Cerebellar cortex (tissue), 1 donor: ENCODE results near the gene KCNIP4.
A peak's percentile ranks its signal among the peaks of the same experiment; 100 is the strongest.
"Not testable (repeated sequence)": the region's sequence is repeated elsewhere in the genome, so short reads cannot be mapped to it uniquely, and the experiment has no call there.

Source experiments
- DNase-seq: peaks from one replicate; pipeline ENCODE4 v3.0.0-alpha.2; 2015; ENCODE audit warnings: low spot score

Gene KCNIP4

DNA sequence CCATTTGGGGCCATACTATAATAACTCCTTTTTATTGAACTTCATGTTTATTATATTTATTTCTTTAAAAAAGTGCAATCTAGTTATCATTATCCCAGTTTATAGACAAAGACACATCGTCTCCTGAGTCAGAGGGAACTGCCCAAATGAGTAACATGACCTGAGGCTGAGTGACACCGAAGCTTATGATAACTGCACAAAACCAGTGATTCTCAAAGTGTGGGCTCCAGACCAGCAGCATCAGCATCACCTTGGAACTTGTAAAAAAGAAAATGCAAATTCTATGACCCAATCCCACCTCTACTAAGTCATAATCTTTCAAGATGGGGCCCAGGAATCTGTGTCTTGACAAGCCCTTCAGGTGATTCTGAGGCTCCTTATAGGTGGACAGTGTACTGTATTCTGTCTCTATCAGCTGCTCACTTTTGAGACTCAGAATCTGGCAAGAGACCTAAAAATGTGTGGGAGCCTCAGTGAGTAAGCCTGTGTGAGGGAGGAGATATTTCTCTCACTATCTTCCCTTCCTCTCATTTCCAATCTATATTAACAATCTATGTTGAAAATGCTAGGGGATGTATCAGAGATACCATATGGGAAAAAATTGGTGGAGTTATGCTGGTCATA, 1101.3 kb downstream of the KCNIP4 start:
- no peak for DNase-seq

DNA sequence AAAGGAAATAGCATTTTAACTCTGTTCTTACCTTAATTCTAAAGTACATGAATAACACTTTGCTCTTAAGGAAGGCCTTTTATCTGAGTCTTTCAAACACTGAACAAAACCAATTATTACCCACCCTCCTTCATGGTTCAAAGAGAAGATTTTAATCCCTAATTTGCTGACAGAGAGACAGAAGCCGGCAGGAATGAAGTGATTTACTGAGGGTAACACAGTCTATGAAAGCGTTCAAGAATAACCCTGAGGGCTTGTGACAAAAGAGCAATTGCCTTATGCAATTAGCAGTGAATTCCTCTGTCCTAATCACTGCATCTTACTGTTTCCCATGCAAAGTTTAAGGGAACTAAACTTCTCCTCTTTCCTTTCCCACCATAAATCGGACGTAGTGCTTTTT, 1104.3 kb downstream of the KCNIP4 start:
- no peak for DNase-seq

DNA sequence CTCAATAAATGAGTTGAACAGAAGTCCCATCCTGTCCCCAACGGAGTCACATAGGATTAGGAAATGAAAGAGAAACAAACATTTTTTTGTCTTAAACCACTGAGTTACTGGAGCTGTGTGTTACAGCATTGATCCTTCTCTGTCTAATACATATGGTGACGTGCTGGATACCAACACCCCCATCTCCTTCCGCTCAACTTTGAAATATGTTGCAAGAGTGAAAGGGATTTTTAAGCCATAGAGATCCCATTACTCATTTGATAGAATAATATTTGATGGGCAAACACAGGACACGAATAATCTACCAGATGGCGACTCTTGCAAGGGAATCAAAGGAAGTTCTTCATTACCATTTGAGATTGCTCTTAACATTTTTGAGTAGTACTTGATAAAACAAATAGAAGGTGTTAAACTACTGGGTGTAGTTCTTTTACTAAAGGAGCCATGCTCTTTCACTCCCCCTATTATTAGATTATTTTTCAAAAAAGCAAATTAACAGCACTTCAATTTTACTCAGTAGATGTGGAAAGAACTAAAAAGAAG, 1107.9 kb downstream of the KCNIP4 start:
- no peak for DNase-seq

DNA sequence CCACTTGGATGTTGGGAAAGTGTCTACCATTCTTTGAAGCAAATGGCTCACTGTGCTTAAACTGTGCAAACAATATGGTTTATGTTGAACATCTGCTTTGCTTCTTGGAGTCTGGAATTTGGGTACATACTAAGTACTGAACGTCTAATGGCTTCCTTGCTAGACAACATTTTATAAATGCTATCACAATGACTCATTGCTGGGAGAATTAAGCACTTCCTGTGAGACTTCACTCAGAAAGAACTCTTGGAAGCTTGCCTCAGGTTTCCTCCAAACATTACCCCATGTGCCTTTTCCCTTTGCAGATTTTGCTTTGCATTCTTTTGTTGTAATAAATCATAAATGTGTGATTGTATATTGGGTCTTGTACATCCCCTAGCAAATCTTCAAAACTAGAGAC, 1108.6 kb downstream of the KCNIP4 start:
- no peak for DNase-seq

DNA sequence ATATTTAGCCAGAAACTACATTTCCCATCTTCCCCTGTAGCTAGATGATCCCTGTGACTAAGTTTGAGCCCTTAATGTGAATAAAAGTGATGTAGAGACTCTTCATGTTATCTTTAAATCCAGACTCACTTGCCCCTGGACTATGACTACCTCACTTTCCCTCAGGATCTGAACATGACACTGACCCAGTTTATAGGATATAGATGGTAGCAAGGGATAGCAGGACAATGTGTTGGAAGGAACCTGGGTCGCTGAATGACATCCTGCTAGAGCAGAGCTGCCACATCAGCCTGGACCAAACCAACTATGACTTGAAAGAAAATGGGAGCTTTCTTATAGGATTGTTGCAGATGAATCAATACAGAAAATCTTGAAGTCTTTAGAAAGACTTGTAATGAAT, 1110.1 kb downstream of the KCNIP4 start:
- no peak for DNase-seq

DNA sequence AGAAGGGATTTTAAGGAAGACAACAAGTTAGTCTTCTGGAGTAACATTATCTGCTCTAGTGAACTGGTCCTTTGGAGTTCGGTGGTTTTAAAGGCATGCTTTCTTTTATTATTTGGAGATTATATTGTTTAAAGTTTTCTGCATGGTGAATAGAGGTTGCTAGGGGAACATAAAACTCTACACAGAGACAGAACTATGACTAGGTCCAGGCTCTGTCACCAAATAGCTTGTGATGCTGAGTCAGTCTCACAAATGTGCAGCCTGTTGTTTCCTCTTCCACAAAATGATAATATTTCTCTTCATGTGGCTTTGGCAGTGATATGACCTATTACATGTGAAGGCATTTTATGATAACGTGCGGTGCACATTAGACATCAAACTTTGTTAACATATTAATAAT, 1115.7 kb downstream of the KCNIP4 start:
- DNase-seq = no peak

DNA sequence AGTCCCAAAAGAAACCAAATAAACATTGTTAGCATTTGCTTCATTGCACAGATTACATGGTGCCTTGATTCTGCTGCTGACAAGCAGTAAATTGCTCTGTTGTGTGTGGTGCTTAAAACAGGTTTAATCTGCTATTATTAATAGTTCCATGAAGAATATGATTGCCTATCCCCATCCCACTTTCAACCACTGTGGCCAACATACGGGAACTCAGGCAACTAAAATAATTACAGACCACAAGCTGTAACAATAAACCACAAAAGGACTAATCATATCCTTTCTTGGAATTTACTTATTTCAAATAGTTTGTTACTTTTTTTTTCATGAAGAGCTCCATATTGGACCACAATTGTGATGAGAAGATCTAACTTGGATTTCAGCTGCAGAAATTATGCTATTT, 1116.8 kb downstream of the KCNIP4 start:
- DNase-seq = no peak

DNA sequence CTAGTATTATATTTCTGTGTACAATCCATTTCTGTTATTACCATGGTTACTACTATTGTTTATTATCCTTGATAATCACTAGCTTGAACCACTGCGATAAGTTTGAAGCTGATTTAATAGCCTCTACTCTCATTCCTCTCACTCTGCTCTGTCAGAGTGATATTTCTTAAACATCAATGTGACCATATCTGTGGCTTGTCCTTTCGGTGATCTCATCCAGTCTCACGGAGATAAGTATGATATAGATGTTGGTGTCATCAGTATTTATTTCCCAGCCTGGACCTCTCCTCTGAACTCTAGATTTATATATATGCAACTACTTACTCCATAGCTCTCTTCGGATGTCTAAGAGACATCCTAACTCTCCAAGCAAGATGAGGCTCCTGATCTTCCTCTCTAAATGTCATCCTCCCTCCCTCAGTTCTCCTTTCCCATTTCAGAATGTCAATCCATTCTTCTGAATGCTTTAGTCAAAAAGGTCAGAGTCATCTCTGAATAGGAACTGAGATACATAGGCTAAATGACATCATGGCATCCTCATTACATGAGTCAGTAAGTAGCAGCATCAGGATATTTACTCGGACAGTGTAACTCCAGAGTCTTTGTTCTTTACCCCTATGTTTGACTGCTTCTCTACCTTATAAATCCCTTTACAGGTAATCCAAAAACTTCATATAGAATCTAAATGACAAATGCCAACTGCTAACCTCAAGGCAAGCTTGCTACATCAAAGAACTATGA, 1118.8 kb downstream of the KCNIP4 start:
- DNase-seq = no peak

DNA sequence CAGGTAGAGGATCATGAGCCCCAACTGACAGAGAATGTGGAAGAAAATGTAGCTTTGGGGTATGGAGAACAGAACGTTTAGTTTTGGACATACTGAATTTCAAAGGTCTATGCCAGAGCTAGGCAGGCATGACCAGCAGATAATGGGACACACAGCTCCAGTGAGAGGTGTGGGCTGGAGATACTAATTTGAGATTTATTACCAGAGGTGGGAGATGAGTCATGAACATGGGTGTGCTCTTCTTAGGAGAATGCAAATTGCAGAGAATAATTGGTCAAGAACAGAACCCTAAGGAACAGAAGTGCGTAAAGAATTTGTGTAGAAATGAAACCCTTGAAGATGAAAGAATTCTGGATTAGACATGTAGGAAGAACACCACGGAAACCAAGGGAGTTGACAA, 1123.1 kb downstream of the KCNIP4 start:
- DNase-seq = no peak

DNA sequence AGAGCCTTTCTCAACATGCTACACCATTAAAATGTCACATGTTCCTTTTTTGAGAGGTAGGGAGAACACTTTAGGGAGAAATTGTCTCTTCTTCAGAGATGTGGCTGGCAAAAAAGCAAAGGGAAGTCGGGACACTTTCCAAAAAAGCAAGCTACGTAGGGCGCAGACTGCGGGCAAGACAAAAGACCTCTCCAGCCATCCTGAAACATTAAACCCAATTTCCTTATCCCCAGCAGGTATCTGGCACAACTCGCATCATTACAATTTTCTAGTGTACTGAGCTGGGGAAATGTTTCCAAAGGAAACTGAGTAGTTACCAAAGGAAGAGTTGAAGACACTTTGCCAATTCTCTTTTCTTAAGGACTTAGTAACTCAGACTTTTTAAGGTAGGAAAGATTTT, 1132.3 kb downstream of the KCNIP4 start:
- DNase-seq = peak; percentile 3

DNA sequence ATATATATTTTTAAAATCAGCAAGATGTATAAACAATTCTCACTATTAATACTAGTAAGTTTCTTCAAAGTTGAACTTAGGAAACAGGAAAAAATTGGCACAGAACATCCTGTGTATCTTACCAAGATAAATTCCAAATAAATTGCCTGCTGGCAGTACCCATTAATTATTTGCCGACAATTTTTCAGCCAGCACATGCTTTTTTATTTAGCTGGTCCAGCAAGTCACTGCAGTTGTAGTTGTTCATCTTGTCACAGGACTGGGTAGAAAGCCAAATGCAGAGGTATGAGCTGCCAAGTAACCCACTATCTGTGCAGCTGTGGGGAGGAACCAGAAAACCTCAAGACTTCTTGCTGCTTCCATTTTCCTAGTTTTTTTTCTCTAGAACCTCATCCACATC, 1134.9 kb downstream of the KCNIP4 start:
- peak; percentile 3 for DNase-seq

DNA sequence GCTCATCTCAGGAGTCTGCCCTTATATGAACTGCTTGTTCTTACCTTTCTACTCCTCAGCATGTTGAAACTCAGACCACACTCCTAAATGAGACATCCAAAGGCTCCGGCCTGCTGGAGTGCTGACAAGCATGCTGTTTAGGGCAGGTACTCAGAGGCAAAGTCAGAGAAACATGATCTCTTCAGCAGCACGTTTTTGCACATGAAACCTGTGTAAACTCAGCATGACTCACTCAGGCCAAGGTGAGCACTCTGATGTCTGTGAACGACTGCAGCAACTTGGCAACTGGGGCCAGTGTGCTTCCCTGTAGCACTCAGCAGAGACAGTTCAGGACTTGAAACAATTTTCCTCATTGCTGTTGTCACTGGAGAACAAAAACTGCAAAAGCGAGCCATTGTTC, 1138.8 kb downstream of the KCNIP4 start:
- DNase-seq = no peak

DNA sequence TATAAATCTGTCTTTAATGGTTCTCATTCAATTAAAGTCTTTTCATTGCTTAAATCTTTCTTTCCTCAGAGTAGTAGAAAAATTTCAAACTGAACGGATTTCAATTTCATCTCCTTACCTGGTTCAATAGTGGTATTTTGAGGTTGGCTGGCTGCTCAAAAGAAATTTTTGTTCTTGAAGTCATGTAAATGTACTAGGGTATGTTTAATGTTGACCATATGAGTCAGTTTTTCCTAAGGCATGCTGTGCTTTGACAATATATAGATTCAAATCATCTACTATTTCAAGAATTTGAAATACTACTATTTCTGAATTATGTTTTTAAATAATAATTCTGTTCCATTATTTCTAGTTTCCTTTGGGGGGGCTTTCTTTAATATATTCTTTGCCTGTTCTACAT, 1142.9 kb downstream of the KCNIP4 start:
- no peak for DNase-seq

DNA sequence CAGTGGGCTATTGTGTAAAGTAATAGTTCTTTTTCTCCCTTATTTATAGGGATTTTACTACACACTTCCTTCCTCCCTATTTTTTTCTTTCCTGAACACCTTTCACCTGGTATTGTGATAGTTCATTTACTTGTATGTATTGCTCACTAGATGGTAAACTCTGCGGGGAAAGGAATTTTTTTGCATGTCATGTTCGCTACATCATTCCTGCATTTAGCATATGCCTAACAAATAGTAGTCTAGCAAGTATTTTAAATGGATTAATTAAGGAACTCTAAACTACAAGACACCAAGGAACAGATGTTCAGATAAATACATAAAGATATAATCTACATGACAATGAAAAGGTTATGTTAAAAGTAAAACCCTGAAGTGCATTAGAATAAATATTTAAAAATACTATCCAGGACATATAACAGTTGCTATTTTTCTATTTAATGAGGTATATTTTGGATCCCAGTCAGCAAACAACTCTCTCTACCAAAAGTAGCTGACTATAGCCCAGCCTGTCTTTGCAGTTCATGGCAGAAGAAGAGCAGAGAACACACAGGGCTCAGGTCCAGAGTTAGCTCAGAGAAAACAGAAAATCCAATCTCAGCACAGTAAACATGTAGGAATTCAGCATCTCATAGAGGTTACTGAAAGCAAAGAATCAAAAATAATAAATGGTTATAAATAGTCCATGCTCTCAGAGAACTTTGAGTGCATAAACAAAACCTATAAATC, 1160.5 kb downstream of the KCNIP4 start:
- no peak for DNase-seq

DNA sequence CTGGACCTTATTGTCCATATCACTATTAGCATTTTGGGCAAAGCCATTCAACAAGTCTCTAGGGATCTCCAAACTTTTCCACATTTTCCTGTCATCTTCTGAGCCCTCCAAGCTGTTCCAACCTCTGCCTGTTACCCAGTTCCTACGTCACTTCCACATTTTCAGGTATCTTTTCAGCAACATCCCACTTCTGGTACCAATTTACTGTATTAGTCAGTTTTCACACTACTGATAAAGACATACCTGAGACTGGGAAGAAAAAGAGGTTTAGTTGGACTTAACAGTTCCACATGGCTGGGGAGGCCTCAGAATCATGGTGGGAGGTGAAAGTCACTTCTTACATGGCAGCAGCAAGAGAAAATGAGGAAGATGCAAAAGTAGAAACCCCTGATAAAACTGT, 1165.4 kb downstream of the KCNIP4 start:
- not testable (repeated sequence) for DNase-seq

DNA sequence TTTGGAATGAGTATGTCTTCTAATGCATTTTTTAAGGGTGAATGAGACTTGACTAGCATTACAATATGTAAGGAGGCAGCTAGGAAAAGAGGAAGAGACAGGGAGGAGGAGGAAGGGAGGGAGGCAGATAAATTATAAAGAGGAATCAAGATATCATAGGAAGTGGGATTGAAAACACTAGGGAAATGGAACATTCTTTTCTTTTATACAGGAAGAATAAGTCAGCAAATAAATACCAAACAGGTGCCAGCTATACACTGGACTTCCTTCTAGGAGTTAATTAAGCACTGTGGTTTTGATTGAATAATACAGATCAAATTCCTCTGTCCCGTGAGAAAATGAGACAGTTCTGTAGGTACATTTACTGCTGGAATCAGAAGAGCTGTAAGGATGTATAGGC, 1169.7 kb downstream of the KCNIP4 start:
- no peak for DNase-seq

DNA sequence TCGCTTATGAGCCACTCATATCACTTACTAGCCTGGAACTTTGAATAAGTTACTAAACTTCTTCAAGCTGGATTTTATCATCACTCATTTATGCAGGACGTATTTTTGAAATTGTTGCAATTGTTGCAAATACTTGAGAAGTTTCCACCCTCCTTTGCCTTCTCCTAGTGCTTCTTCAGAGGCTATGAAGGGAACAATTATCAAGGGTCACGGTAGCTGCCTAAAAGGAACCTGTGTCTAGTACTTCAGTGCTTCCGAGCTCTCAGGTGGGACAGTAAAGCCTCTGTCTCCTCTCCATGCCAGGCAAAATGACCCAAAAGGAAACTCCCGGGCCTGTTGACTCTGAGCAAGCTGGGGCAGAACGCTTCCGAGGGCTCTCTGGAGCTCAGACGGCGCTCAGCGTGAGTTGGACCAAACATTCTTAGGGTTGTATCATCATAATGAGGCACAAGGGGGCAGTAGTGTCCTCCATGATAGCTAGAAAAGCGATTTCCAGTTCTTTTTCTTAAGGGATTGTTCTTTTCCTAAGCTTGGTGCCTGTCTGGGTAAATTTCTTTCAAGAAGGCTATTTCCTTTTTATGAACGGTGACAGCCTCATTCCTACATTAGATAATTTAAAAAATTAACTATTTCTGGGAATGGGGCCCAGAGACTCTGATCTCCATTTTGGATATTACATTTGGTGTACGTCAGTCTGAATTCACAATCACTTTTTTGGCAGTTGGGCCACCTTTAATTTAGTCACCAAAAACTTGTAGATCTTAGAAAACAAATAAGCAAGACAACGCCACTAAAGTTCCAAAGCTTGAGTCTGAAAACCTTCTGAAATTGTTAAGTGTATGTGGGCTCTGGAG, 1175.2 kb downstream of the KCNIP4 start:
- peak; percentile 81 for DNase-seq

DNA sequence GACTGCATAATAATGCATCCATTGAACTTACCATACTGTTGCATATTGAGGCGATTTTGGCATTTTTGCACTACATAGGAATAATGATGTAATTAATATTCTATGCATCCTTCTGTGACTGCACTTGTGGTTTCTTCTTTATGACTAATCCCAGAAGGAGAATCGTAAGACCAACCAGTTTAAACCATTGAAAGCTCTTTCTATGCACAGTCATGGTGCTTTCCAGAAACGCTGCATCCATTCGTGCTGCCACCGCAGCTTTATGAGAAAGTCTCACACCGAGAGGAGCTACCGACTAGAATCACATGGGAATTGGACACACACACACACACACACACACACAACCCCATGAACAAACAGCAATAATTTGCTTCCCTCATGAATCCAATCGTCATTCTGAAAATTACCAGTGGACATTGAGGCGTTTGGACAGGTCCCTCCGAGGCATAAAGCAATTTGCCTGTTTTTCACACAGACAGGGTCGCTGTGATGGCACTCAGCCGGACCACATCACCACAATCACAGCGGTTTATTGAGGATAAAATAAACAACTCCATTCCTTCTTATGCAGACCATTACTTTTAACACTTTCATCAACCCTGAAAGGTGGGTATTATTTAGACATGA, 1184.1 kb downstream of the KCNIP4 start:
- no peak for DNase-seq

DNA sequence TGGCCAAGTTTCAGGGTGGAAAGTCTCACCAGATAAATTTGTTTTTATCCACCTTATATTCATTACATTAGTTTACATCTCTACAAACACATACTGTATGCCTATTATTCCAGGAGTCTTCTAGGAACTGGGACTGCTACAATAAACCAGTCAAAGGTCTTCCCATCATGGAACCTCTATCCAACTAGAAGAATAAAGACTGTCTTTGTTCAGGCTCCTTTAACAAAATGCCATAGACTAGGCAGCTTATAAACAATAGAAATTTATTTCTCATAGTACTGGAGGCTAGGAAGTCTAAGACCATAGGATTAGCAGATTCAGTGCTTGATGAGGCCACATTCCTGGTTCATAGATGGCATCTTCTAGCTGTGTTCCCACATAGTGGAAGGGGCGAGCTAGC, 1186.7 kb downstream of the KCNIP4 start:
- no peak for DNase-seq

DNA sequence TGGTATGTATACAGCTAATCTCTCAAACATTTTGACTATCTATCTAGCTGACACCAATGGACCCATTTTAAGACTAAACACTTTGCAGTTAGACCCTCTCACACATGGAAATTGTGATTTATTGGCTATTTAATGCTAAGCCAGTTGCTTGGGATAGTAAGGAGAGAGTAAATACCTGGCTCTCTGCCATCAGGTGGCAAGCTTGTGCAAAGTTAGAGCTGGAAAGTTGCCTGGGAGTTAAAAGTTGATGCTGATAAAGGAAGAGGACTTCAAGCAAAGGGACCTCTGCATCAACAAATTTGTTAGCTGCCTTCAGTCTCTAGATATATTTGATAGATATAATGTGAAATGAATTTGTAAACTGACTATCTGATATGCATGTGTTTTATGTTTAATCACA, 1187.2 kb downstream of the KCNIP4 start:
- DNase-seq = no peak

DNA sequence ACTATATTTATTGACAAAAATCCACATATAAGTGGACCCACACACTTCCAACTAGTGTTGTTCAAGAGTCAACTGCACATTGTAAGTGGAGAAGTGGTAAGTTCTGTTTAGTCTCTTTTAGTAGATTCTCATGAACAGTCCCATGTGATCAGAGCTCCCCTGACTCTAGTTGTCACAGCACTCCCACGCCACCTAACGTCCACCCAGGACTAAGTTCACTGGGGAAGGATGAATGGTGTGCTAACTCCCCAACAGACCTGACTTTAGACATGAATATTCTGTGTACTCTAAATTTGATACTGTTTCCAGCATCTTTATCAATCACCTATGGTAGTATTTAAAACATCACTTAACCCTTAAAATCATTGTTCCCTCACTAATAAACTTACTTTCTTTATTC, 1188.5 kb downstream of the KCNIP4 start:
- no peak for DNase-seq

DNA sequence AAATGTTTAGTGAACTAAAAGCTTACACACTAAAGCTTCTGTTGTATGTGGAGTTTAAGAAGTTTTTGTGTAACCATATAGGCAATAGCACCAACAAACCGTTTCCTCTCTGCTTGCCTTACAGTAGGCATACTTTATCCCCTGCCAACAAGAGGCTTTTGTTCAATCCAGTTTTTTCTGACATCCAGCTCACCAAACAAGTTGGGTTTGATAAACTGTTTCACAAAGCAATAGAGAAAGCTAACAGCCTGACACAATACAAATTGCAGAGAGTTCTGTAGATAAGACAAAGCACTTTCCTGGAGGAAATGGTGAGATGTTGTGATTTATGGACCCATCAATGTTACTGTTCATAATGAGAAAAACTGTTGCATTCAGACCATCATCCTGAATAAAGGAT, 1194.5 kb downstream of the KCNIP4 start:
- DNase-seq = no peak
